Liver (tissue), 5 donors: ENCODE measurements around the gene RAD23A. TPM values are rescaled to one million over a fixed set of nuclear protein-coding genes. Genes with fewer than 3 reads are reported as not detected.

Source experiments
- polyA plus RNA-seq, 2 donors: library from polyadenylated mRNA; stranded (reverse) in 1 of 2; unstranded in 1 of 2; fragments of 200-250 nt in 1 of 2; fragments of >200 nt in 1 of 2; fragmentation: Nextera tagmentation in 1 of 2; extraction: Ambion mirVana in 1 of 2; gene quantifications; one replicate each; pipeline versions ENCODE4 v1.2.1 to v1.2.3, GENCODE V29; 2013 to 2015
- small RNA-seq: library from RNA; depleted of rRNA; stranded (forward); fragments of <200 nt; gene quantifications from one replicate; pipeline ENCODE3, GENCODE V24; 2014
- total RNA-seq, 2 donors: library from RNA; depleted of rRNA; stranded (reverse); fragments of >200 nt; gene quantifications; one replicate each; pipeline ENCODE4 v1.2.3, GENCODE V29; 2014
- donor health status: healthy.
- donor health status: healthy.
- donor health status: healthy.

The RAD23A gene
- total and polyA plus RNA-seq, 4 donors = 42.9 to 112 (median 66.8) TPM

Small RNA genes lying within 50 kb of the gene (small RNA-seq; reads per million reads assigned to genes)
- gene MIR5695 (0.24 reads per million, percentile 14 among the genes with 10 or more reads in this experiment), gene MIR6515 (not detected)

Other genes starting within 250 kb of the RAD23A start
- 1 to 10 TPM; 2.3 to 2.5 TPM for gene FBXW9, start 249.2 kb upstream of the RAD23A start, total RNA-seq
- gene FBXW9, start 249.2 kb upstream of the RAD23A start, polyA plus RNA-seq = 1 to 10 TPM; 3.4 to 4.0 TPM
- 10 to 100 TPM; 19.6 to 22.2 TPM for gene TNPO2, start 221.9 kb upstream of the RAD23A start, total RNA-seq
- 10 to 100 TPM in 1 of 2 donors, 1 to 10 TPM in 1; 6.3 to 12.1 TPM for gene TNPO2, start 221.9 kb upstream of the RAD23A start, polyA plus RNA-seq
- gene TRIR, start 211.2 kb upstream of the RAD23A start, total RNA-seq = 10 to 100 TPM; 69.3 to 84.3 TPM
- gene TRIR, start 211.2 kb upstream of the RAD23A start, polyA plus RNA-seq = 100 to 1,000 TPM; 106 to 169 TPM
- 10 to 100 TPM; 23.4 to 31.0 TPM for gene GET3, start 208.4 kb upstream of the RAD23A start, total RNA-seq
- 10 to 100 TPM; 22.8 to 44.1 TPM for gene GET3, start 208.4 kb upstream of the RAD23A start, polyA plus RNA-seq
- gene BEST2, start 194.1 kb upstream of the RAD23A start, total RNA-seq = not detected
- gene BEST2, start 194.1 kb upstream of the RAD23A start, polyA plus RNA-seq = not detected
- 10 to 100 TPM; 11.3 to 36.4 TPM for gene HOOK2, start 170.3 kb upstream of the RAD23A start, total RNA-seq
- gene HOOK2, start 170.3 kb upstream of the RAD23A start, polyA plus RNA-seq = 10 to 100 TPM; 12.9 to 17.0 TPM
- 10 to 100 TPM; 68.6 to 79.2 TPM for gene JUNB, start 154.4 kb upstream of the RAD23A start, total RNA-seq
- 10 to 100 TPM; 32.7 to 44.6 TPM for gene JUNB, start 154.4 kb upstream of the RAD23A start, polyA plus RNA-seq
- gene PRDX2, start 144.1 kb upstream of the RAD23A start, total RNA-seq = 1,000 to 10,000 TPM in 1 of 2 donors, 100 to 1,000 TPM in 1; 222 to 1,737 TPM
- 100 to 1,000 TPM; 265 to 301 TPM for gene PRDX2, start 144.1 kb upstream of the RAD23A start, polyA plus RNA-seq
- gene THSD8, start 143.8 kb upstream of the RAD23A start, total RNA-seq = under 1 TPM in 1 of 2 donors, not detected in 1; 0.33 TPM
- gene THSD8, start 143.8 kb upstream of the RAD23A start, polyA plus RNA-seq = under 1 TPM; 0.22 to 0.35 TPM
- gene RNASEH2A, start 139.3 kb upstream of the RAD23A start, total RNA-seq = 10 to 100 TPM in 1 of 2 donors, 1 to 10 TPM in 1; 1.8 to 17.5 TPM
- gene RNASEH2A, start 139.3 kb upstream of the RAD23A start, polyA plus RNA-seq = 1 to 10 TPM; 2.3 to 4.6 TPM
- not detected for gene RTBDN, start 111.3 kb upstream of the RAD23A start, total RNA-seq
- gene RTBDN, start 111.3 kb upstream of the RAD23A start, polyA plus RNA-seq = not detected
- gene MAST1, start 107.3 kb upstream of the RAD23A start, total RNA-seq = under 1 TPM; 0.08 to 0.19 TPM
- gene MAST1, start 107.3 kb upstream of the RAD23A start, polyA plus RNA-seq = under 1 TPM; 0.26 to 0.54 TPM
- 10 to 100 TPM; 11.9 to 13.7 TPM for gene DNASE2, start 64.4 kb upstream of the RAD23A start, total RNA-seq
- gene DNASE2, start 64.4 kb upstream of the RAD23A start, polyA plus RNA-seq = 10 to 100 TPM; 11.3 to 18.4 TPM
- gene KLF1, start 58.7 kb upstream of the RAD23A start, total RNA-seq = 100 to 1,000 TPM in 1 of 2 donors, not detected in 1; 234 TPM
- not detected for gene KLF1, start 58.7 kb upstream of the RAD23A start, polyA plus RNA-seq
- gene GCDH, start 54.7 kb upstream of the RAD23A start, total RNA-seq = 100 to 1,000 TPM in 1 of 2 donors, 10 to 100 TPM in 1; 65.8 to 118 TPM
- 10 to 100 TPM; 68.6 to 87.7 TPM for gene GCDH, start 54.7 kb upstream of the RAD23A start, polyA plus RNA-seq
- under 1 TPM in 1 of 2 donors, not detected in 1; 0.42 TPM for gene SYCE2, start 26.6 kb upstream of the RAD23A start, total RNA-seq
- gene SYCE2, start 26.6 kb upstream of the RAD23A start, polyA plus RNA-seq = under 1 TPM; 0.07 to 0.43 TPM
- 10 to 100 TPM; 29.8 to 34.0 TPM for gene FARSA, start 12.2 kb upstream of the RAD23A start, total RNA-seq
- 10 to 100 TPM; 34.7 to 50.1 TPM for gene FARSA, start 12.2 kb upstream of the RAD23A start, polyA plus RNA-seq
- gene CALR, start 7.3 kb upstream of the RAD23A start, total RNA-seq = 1,000 to 10,000 TPM in 1 of 2 donors, 100 to 1,000 TPM in 1; 618 to 1,316 TPM
- 1,000 to 10,000 TPM in 1 of 2 donors, 100 to 1,000 TPM in 1; 913 to 1,228 TPM for gene CALR, start 7.3 kb upstream of the RAD23A start, polyA plus RNA-seq
- 10 to 100 TPM in 1 of 2 donors, 1 to 10 TPM in 1; 8.4 to 22.1 TPM for gene GADD45GIP1, start 11.4 kb downstream of the RAD23A start, total RNA-seq
- 10 to 100 TPM; 23.6 to 54.2 TPM for gene GADD45GIP1, start 11.4 kb downstream of the RAD23A start, polyA plus RNA-seq
- under 1 TPM in 1 of 2 donors, not detected in 1; 0.23 TPM for gene DAND5, start 23.7 kb downstream of the RAD23A start, total RNA-seq
- gene DAND5, start 23.7 kb downstream of the RAD23A start, polyA plus RNA-seq = not detected
- gene NFIX, start 49.6 kb downstream of the RAD23A start, total RNA-seq = 10 to 100 TPM; 10.3 to 18.4 TPM
- 10 to 100 TPM in 1 of 2 donors, 1 to 10 TPM in 1; 3.3 to 14.8 TPM for gene NFIX, start 49.6 kb downstream of the RAD23A start, polyA plus RNA-seq
- 10 to 100 TPM in 1 of 2 donors, 1 to 10 TPM in 1; 2.0 to 69.7 TPM for gene LYL1, start 157.0 kb downstream of the RAD23A start, total RNA-seq
- gene LYL1, start 157.0 kb downstream of the RAD23A start, polyA plus RNA-seq = 1 to 10 TPM in 1 of 2 donors, under 1 TPM in 1; 0.35 to 2.6 TPM
- 10 to 100 TPM in 1 of 2 donors, 1 to 10 TPM in 1; 8.3 to 15.6 TPM for gene TRMT1, start 170.9 kb downstream of the RAD23A start, total RNA-seq
- 10 to 100 TPM in 1 of 2 donors, 1 to 10 TPM in 1; 9.8 to 13.7 TPM for gene TRMT1, start 170.9 kb downstream of the RAD23A start, polyA plus RNA-seq
- gene NACC1, start 172.4 kb downstream of the RAD23A start, total RNA-seq = 10 to 100 TPM; 16.7 to 18.7 TPM
- 10 to 100 TPM in 1 of 2 donors, under 1 TPM in 1; 0.86 to 24.7 TPM for gene NACC1, start 172.4 kb downstream of the RAD23A start, polyA plus RNA-seq
- gene STX10, start 204.5 kb downstream of the RAD23A start, total RNA-seq = 10 to 100 TPM; 15.7 to 23.3 TPM
- gene STX10, start 204.5 kb downstream of the RAD23A start, polyA plus RNA-seq = 10 to 100 TPM; 19.2 to 32.7 TPM
- 10 to 100 TPM; 11.4 to 20.3 TPM for gene IER2, start 204.5 kb downstream of the RAD23A start, total RNA-seq
- 10 to 100 TPM; 23.6 to 38.9 TPM for gene IER2, start 204.5 kb downstream of the RAD23A start, polyA plus RNA-seq